GM12892 (cell line): ENCODE results near the gene WDR90.
A peak's percentile ranks its signal among the peaks of the same experiment; 100 is the strongest.
"Not testable (repeated sequence)": the region's sequence is repeated elsewhere in the genome, so short reads cannot be mapped to it uniquely, and the experiment has no call there.

Experiments used
- DNase-seq: peaks from one replicate; pipeline ENCODE4 v3.0.0; 2011; ENCODE audit not compliant: insufficient read length
- FAIRE-seq: peaks from 2 replicates; lab custom pipeline; 2011; peaks lifted over from hg19 to GRCh38; lab: Jason Lieb, UNC
- POLR2A ChIP-seq: IDR thresholded peaks from 2 replicates; pipeline ENCODE4 v1.6.1; 2011; ENCODE audit warnings: low read depth, low read length, control low read depth
- POLR2AphosphoS5 ChIP-seq: IDR thresholded peaks from 2 replicates; pipeline ENCODE4 v1.6.1; 2011; ENCODE audit warnings: low read depth, low read length, control low read depth
- TAF1 ChIP-seq: IDR thresholded peaks from 2 replicates; pipeline ENCODE4 v1.6.1; 2011; ENCODE audit warnings: low read depth, mild to moderate bottlenecking, control low read depth, low read length, borderline replicate concordance

Gene WDR90

GRCh38 chr16:681746-682427, 32.7 kb downstream of the WDR90 start:
- FAIRE-seq = no peak
- no peak for DNase-seq
- TF ChIP-seq POLR2A = no peak
- no peak for TF ChIP-seq TAF1
- TF ChIP-seq POLR2AphosphoS5 = peak; percentile 60; the same call in 1 of the 2 replicates

- DNase-seq (no peak), FAIRE-seq (no peak)
- no peak for TF ChIP-seq TAF1
- no peak for TF ChIP-seq POLR2A
- TF ChIP-seq POLR2AphosphoS5 = no peak
Measured at GRCh38 chr16:682493-683395, 33.6 kb downstream of the WDR90 start.

- FAIRE-seq (no peak), DNase-seq (no peak)
- TF ChIP-seq TAF1 (no peak), POLR2AphosphoS5 (no peak), POLR2A (no peak)
Measured at GRCh38 chr16:683396-684070, 34.4 kb downstream of the WDR90 start.

- DNase-seq = peak; percentile 100
- TF ChIP-seq TAF1 = peak; percentile 85
- TF ChIP-seq POLR2A = peak; percentile 97
- peak; percentile 90 for TF ChIP-seq POLR2AphosphoS5
- FAIRE-seq = peak; percentile 97
Measured at GRCh38 chr16:684071-684794, 35.1 kb downstream of the WDR90 start, which contains the start of gene JMJD8. JMJD8 (minus strand) TSS chr16:684334; CDS start chr16:684319, 15 bp downstream.

GRCh38 chr16:684961-685696, 36.0 kb downstream of the WDR90 start:
- TF ChIP-seq TAF1 (no peak), POLR2AphosphoS5 (no peak), POLR2A (no peak)
- no peak for FAIRE-seq
- no peak for DNase-seq

GRCh38 chr16:685967-686366, 36.8 kb downstream of the WDR90 start:
- FAIRE-seq (no peak), DNase-seq (no peak)

GRCh38 chr16:686459-687260, 37.5 kb downstream of the WDR90 start:
- no peak for FAIRE-seq
- no peak for TF ChIP-seq POLR2AphosphoS5
- TF ChIP-seq TAF1 = no peak
- TF ChIP-seq POLR2A = no peak
- DNase-seq = no peak

More at GRCh38 chr16:685967-686366, 36.8 kb downstream of the WDR90 start:
- TF ChIP-seq POLR2AphosphoS5 (no peak), TAF1 (no peak), POLR2A (no peak)

- TF ChIP-seq POLR2AphosphoS5 = no peak
- TF ChIP-seq POLR2A = no peak
- TF ChIP-seq TAF1 = no peak
- DNase-seq (no peak), FAIRE-seq (no peak)
Measured at GRCh38 chr16:687499-687898, 38.3 kb downstream of the WDR90 start.

GRCh38 chr16:689175-689897, 40.2 kb downstream of the WDR90 start:
- no peak for DNase-seq
- FAIRE-seq = no peak
- TF ChIP-seq TAF1 (no peak), POLR2AphosphoS5 (no peak), POLR2A (no peak)

- not testable (repeated sequence) for FAIRE-seq, DNase-seq
Measured at GRCh38 chr16:691242-691641, 42.1 kb downstream of the WDR90 start.
